Mammary epithelial cell (primary cell): ENCODE data around the gene HOXC13.

Experiments used
- EZH2 ChIP-seq: IDR thresholded peaks from 2 replicates; pipeline ENCODE4 v1.6.1; 2012; ENCODE audit warnings: low read length, inconsistent platforms, borderline replicate concordance
- TF ChIP-seq, protein P1 (sequence below), 2 donors: IDR thresholded peaks in 1 of 2; conservative IDR thresholded peaks in 1 of 2; 2 replicates each; pipeline ENCODE4 v1.5.1; 2011 to 2012; ENCODE audit warnings: inconsistent platforms in 2 of 2, low read length in 2 of 2, mild to moderate bottlenecking in 2 of 2, control low read depth in 1 of 2, low read depth in 1 of 2; ENCODE audit not compliant: insufficient read depth in 1 of 2; ENCODE audit errors: extremely low read depth in 1 of 2

DNA sequence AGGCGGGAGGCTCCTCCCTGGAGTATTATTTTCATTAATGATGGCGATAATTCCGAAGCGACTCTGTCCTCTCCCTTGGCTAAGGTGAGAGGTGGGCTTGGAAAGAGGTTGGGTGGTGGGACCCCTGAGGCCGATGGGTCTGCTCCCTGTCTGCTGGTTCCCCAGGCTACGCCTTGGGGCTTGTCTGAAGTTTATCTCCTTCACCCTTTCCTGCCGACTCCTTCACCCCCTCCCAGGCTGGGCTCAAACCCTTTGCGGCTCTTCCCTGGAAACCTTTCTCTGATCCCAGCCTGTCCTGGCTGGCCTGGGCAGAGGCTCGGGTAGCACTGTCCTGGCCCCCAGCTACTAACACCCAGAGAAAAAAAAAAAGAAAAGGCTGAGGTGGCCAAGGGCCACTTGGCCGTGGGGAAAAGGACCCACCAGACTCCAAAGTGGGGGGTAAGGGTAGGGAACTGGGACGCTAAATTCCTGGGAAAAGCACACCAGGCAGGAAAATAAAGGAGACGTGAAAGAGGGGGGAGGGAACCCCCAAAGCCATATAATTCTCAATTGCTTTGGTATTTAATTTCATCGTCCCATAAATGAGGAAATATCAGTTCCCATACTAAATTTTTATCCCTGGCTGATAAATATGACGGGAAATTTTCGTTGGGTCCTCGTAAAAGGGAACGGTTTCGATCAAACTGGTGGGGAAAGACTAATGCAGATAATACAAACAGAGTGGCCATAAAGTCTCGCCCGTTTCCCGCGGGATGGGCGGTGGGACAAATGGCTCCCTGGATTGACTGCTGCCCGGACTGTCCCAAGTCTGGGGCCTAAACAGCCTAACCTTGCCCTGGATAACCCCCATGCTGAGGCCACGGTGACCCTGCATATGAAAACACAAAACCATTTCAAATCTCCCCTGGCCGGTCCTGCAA, 44.3 kb downstream of the HOXC13 start:
- TF ChIP-seq, protein P1, sequence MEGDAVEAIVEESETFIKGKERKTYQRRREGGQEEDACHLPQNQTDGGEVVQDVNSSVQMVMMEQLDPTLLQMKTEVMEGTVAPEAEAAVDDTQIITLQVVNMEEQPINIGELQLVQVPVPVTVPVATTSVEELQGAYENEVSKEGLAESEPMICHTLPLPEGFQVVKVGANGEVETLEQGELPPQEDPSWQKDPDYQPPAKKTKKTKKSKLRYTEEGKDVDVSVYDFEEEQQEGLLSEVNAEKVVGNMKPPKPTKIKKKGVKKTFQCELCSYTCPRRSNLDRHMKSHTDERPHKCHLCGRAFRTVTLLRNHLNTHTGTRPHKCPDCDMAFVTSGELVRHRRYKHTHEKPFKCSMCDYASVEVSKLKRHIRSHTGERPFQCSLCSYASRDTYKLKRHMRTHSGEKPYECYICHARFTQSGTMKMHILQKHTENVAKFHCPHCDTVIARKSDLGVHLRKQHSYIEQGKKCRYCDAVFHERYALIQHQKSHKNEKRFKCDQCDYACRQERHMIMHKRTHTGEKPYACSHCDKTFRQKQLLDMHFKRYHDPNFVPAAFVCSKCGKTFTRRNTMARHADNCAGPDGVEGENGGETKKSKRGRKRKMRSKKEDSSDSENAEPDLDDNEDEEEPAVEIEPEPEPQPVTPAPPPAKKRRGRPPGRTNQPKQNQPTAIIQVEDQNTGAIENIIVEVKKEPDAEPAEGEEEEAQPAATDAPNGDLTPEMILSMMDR (conservative IDR thresholded peaks at IDR 0.05 in 1 of 2, IDR thresholded peaks at IDR 0.05 in 1 of 2; ENCODE audit: extremely low read depth in 1 of 2, insufficient read depth in 1 of 2, low read depth in 1 of 2, low read length in 2 of 2): no peak
- no peak for TF ChIP-seq EZH2
